Lower leg skin (tissue), 4 donors: ENCODE data around the gene OR8B12. TPM values are rescaled to one million over a fixed set of nuclear protein-coding genes. Genes with fewer than 3 reads are reported as not detected.

Experiments used
- DNase-seq, 2 donors: peaks; one replicate each; pipeline ENCODE4 v3.0.0-alpha.2; 2019; ENCODE audit warnings: low spot score in 2 of 2
- H3K4me3 ChIP-seq: fragments of 200-600 bp; sonication (generic); 2 replicates; pipeline ENCODE4 v1.5.1; 2017; ENCODE audit warnings: mild to moderate bottlenecking, low read depth; ENCODE audit not compliant: poor library complexity, severe bottlenecking
- POLR2A ChIP-seq, 2 donors: fragments of 450-650 bp; IDR thresholded peaks; one replicate each; pipeline ENCODE4 v1.6.1; 2016 to 2017; ENCODE audit warnings: antibody characterized with exemption in 2 of 2, mild to moderate bottlenecking in 1 of 2, moderate library complexity in 1 of 2
- WGBS, 2 donors: methylation state at CpG; one replicate each; pipeline ENCODE4 v1.1.5; 2018; 5-methylcytosine and 5-hydroxymethylcytosine counted together
- intact Hi-C: fragments of 100-400 bp; cut with DNase I; formaldehyde crosslinking; loops from one replicate; pipeline ENCODE4 v1.15.0; 2023; ENCODE audit warnings: low total_unique reads
- total RNA-seq, 4 donors: library from RNA; depleted of rRNA; stranded (reverse); fragments of >200 nt; gene quantifications; one replicate each; pipeline ENCODE4 v1.1.0, GENCODE V29; 2016
- TF ChIP-seq, protein P1 (sequence below), 3 donors: fragments of 450-650 bp; IDR thresholded peaks; one replicate each; pipeline ENCODE4 v1.5.1; 2016; ENCODE audit warnings: antibody characterized with exemption in 3 of 3, mild to moderate bottlenecking in 3 of 3, moderate library complexity in 2 of 3

The OR8B12 gene
- total RNA-seq, 4 donors from 2014 or later = not detected

GRCh38 chr11:124583781-124584180, 40.3 kb upstream of the OR8B12 start:
- DNase-seq = no peak
- H3K4me3 ChIP-seq = no peak overlapping the region
- TF ChIP-seq, protein P1, sequence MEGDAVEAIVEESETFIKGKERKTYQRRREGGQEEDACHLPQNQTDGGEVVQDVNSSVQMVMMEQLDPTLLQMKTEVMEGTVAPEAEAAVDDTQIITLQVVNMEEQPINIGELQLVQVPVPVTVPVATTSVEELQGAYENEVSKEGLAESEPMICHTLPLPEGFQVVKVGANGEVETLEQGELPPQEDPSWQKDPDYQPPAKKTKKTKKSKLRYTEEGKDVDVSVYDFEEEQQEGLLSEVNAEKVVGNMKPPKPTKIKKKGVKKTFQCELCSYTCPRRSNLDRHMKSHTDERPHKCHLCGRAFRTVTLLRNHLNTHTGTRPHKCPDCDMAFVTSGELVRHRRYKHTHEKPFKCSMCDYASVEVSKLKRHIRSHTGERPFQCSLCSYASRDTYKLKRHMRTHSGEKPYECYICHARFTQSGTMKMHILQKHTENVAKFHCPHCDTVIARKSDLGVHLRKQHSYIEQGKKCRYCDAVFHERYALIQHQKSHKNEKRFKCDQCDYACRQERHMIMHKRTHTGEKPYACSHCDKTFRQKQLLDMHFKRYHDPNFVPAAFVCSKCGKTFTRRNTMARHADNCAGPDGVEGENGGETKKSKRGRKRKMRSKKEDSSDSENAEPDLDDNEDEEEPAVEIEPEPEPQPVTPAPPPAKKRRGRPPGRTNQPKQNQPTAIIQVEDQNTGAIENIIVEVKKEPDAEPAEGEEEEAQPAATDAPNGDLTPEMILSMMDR (IDR thresholded peaks at IDR 0.05) = no peak
- no peak for TF ChIP-seq POLR2A (IDR thresholded peaks at IDR 0.05)
- intact Hi-C loops = no loop called here
- 87 to 88% methylated on average over 8 of the region's 8 CpGs for WGBS, 2 donors

DNA sequence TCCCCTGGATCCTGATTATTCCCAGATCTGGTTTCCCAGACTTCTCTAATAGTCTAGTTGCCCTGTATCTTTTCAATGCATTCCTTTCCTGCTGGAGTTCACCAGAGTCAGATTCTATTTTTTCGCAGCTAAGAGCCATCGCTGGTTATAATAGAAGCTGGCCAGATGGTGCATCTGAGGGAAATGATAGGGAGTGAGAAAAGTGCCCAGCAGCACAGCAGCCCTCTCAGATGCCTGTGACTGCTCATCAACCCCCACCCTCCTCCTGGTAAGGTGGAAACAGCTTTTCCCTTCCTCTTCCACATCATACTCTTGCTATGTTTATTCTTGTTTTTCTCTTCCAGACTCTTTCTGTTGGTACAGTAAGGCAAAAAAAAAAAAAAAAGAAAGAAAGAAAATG, 39.1 kb upstream of the OR8B12 start:
- intact Hi-C loops = no loop called here
- H3K4me3 ChIP-seq = no peak overlapping the region
- DNase-seq = no peak
- WGBS, 2 donors = 65 to 73% methylated on average over 2 of the region's 2 CpGs
- TF ChIP-seq, protein P1 (IDR thresholded peaks at IDR 0.05) = no peak
- no peak for TF ChIP-seq POLR2A (IDR thresholded peaks at IDR 0.05)

DNA sequence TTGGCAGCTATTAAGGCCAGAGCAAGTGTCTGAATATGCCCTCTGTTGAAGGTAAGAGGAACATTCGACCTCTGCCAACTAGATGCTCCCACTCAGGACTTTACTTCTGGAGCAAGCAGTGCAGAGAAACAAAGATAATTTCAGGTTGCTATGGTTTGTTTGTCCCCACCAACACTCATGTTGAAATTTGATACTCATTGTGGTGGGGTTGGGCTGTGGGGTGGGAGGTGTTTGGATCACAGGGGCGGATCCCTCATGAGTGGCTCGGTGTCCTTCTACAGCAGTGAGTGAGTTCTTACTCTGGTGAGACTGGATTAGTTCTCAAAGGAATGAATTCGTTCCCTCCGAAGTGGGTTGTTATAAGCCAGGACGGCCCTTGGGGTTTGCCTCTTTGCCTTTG, 38.4 kb upstream of the OR8B12 start:
- TF ChIP-seq, protein P1 (IDR thresholded peaks at IDR 0.05) = no peak
- no peak for TF ChIP-seq POLR2A (IDR thresholded peaks at IDR 0.05)
- 52 to 64% methylated on average over 6 of the region's 6 CpGs for WGBS, 2 donors
- DNase-seq = no peak
- intact Hi-C loops = no loop called here
- H3K4me3 ChIP-seq = no peak overlapping the region

GRCh38 chr11:124578761-124579160, 35.3 kb upstream of the OR8B12 start:
- intact Hi-C loops = no loop called here
- no peak for TF ChIP-seq POLR2A (IDR thresholded peaks at IDR 0.05)
- TF ChIP-seq, protein P1 (IDR thresholded peaks at IDR 0.05) = no peak
- no peak overlapping the region for H3K4me3 ChIP-seq
- DNase-seq = no peak
- WGBS, 2 donors = 86 to 90% methylated on average over 4 of the region's 4 CpGs

- intact Hi-C loops = no loop called here
- TF ChIP-seq, protein P1 (IDR thresholded peaks at IDR 0.05) = no peak
- TF ChIP-seq POLR2A (IDR thresholded peaks at IDR 0.05) = no peak
- 55 to 72% methylated on average over 6 of the region's 6 CpGs for WGBS, 2 donors
- H3K4me3 ChIP-seq = no peak overlapping the region
- no peak for DNase-seq
These were observed 34.4 kb upstream of the OR8B12 start for GRCh38 chr11:124577716-124578427.

DNA sequence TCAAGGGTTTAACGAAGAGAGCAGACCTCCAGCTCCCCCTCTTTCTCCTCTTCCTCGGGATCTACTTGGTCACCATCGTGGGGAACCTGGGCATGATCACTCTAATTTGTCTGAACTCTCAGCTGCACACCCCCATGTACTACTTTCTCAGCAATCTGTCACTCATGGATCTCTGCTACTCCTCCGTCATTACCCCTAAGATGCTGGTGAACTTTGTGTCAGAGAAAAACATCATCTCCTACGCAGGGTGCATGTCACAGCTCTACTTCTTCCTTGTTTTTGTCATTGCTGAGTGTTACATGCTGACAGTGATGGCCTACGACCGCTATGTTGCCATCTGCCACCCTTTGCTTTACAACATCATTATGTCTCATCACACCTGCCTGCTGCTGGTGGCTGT, 26.7 kb upstream of the OR8B12 start:
- H3K4me3 ChIP-seq = no peak overlapping the region
- no peak for DNase-seq
- intact Hi-C loops = no loop called here
- TF ChIP-seq POLR2A (IDR thresholded peaks at IDR 0.05) = no peak
- TF ChIP-seq, protein P1 (IDR thresholded peaks at IDR 0.05) = no peak
- 80 to 86% methylated on average over 7 of the region's 7 CpGs for WGBS, 2 donors
